GM18861 (cell line): ENCODE results near the gene PREB.

Experiments
- ATAC-seq: cut with Tn5 transposase; IDR thresholded peaks from one replicate; pipeline ENCODE4 v1.9.1; 2021; ENCODE audit not compliant: unreplicated experiment

Gene PREB

DNA sequence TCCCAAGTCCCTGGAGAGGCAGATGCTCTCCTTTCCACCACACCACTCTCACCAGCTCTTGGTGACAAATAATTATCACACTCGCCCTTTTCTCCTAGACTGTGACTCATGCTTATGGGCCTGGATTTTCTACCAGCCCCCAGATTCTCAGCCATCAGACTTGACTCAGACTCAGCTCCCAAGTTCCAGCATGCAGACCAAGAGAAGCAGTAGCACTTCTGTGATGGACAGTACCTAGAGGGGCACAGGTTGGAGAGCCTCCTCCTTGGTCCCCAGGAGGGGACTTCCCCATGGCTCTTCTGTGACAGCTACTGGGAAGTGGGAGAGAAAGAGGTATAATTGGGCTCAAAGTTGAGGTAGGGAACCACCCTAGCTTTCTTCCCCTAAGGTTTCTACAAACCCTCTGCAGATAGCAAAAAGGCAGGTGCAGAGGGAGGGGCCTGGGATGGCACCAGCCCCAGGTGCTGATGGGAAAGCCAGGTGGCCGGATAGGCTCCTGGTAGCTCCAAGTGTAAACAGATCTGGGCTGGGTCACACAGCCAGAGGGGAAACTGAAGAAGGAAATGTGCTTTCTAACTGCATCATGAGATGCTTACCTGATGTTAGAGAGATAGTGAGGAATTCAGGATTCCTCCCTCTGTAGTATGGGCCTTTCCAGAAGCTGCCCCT is 18.5 kb upstream of the PREB start:
- no peak for ATAC-seq

DNA sequence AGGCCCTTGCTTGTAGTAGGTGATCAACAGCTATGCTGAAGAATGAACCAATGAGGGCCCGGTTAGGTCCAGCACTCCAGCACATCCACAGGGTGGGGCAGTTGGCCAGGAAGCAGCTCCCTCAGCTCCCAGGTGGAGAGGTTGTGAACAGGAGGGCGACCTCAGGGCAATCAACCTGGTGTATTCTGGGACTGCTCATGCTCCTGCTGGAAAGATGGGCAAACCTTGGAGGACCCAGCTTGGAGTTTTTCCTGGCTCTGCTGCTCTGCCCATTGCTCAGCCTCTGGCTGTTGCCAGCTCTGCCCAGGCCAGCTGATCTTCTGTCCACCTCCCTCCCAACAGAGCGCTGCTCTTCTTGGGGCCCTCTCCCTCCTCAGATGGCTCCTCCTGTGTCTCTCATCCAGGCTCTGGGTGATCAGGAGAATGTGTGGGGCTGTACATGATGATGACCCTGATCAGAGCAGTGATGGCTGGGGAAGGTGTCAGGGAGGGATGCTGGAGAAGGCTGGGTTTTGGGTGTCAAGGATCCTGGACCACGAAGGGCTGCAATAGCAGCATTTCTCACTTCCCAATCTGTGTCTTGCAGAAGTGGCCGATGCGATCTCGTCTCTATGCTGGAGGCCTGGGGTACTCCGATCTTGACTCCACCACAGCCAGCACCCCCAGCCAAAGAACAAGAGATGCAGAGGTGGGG is 17.8 kb upstream of the PREB start:
- no peak for ATAC-seq

DNA sequence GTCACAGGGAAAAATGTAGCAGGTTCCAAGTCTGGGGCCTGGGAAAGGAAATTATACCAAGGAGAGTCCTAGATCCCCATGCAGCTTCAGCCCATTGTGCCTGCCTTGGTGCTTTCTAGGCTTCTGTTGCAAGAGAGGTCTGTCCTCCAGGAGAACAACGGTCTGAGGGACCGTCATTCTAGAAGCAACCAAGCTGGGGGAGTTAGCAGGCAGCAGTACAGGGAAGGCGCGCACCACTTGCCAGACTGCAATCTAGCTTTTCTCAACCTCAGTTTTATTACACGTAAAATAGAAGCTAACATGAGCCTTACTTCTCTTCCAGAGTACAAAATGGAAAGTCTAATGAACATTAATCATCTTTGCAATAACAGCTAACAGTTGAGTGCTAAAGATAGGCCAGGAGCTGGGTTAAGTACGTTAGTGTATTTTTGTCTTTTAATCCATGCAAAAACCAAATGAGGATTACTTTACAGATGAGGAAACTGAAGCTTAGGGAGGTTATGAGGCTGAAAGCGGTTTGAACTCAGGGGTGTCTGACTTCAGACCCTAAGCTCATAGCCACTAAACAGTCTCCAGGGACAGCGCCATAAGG is 16.3 kb upstream of the PREB start:
- no peak for ATAC-seq

DNA sequence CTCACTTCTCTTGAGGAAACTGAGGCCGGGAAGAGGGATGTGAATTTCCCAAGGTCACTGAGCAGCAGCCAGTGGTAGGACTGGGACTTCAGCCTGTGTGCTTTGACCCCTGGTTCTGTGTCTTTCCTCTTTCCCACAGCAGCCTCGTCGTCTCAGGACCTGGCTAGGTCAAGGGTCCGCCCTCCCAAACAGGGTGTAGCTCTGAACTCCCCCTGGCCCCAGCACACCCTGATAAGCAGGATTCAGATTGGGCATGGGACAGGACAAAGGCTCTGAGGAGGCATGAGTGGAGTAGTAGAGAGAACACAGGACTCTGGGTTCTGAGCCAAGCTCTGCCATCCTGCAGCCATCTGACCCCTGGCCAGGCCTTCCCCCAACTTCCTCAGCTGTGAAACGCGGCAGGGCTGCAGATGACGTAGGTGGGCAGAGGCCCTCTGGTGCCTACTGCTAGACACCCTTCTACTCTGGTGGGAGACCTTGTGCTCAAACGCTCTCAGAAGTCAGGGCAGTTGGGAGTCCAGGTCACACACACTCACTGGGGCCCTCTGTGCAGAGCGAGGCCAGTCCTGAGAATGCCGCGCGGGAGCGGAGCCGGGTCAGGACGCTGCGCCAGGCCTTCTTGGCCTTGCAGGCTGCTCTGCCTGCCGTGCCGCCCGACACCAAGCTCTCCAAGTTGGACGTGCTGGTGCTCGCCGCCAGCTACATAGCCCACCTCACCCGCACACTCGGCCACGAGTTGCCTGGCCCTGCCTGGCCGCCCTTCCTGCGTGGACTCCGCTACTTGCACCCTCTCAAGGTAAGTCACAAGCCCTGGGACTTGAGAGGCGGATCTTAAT is 15.4 kb upstream of the PREB start:
- ATAC-seq = no peak

DNA sequence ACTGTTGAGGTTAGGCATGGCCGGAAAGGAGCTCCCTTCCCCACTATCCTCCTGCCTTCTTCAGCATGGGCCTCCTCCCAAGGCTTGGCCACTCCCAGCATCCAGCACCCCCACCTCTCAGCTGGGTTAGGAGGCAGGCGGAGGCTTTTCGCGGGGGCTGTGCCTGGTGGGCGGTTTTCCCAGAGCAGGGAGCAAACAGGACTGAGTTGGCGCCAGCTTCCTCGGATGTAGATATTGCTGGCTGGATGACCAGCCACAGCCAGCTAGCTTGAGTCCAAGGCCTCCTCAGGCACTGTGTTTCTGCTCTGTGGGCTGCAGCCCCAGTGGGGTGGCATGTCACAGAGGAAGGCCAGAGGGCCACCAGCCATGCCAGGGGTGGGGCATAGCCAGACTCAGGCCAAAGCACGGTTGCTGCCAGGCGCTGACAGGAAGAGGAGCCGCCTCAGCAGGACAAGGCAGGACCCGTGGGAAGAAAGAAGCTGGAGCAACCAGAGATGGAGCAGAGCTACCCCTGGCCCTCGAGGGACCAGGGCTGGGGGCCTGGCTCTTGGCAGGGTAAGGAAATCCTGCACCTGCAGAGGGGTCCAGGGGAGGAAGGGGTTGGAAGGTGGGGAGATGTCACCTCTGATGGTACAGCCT is 14.5 kb upstream of the PREB start, which contains the start of gene TCF23:
Gene TCF23 (plus strand): TSS at position 204 of the 639 bp plus-strand sequence. CDS start 130 bp downstream, at position 334.
- no peak for ATAC-seq

DNA sequence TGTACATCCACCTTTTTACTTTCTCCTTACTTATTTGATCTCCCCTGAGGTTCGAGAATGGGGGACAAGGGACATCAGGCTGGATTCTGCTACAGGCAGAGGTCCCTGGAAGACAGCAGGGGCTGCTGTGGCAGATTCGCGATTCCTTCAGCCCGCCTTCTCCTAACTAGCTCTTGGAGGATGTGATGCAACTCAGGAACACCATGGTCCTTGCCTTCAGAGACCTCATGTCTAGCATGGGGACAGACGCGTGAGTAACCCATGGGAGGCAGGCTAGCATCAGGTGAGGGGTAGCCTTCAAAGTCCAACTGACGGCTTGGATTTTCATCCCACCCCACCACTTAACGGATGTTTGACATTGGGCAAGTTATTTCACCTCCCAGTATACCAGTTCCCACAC is 13.5 kb upstream of the PREB start:
- ATAC-seq = no peak

DNA sequence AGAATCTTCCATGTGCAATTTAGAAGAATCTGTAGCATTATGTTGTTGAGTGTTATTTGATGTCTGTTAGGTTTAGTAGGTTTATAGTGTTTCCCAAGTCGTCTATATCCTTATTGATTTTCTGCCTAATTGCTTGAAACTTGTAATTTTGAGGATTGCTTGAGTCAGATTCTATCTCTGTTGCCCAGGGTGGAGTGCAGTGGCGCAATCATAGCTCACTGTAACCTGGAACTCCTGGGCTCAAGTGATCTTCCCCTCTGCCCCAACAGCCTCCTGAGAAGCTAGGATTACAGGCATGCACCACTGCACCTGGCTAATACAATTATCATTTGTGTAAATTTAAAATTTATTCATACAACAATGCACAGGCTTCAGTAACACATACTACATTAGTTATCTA is 11.2 kb upstream of the PREB start:
- no peak for ATAC-seq

DNA sequence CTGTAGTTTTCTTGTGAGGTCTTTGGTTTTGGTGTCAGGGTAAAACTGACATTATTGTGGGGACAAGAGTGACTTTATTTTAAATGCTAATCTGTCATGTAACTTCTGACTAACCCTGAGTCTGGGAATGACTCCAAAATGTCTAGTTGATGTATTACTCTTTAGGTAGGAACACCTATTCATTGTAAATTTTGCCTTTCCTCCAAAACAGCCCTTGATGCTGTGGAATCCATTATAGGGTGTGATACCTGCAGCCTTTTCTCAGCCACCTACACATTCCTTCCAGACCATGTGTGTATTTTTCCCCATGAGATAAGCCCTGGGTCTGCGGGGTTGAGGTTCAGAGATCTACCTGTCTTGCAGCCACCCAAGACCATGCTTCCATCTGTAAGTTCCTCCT is 8.8 kb upstream of the PREB start:
- no peak for ATAC-seq

DNA sequence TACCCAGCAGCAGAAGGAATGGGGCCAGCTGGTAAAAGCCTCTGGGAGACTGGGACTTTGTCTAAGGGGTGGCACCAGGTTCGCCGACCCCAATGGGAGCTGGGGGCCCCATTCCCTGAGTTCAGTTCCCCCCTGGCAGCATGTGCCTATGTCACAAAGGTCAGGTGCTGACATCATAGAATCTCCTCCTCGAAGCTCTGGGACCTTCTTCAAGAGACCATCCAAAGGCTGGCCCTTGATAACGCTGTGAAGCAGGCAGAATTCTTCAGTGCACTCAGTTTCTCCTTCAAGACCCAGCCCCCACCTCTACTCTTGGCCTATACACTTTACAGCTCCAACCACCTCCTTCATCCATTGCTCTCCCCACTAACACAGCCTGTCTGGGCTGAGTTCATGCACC is 4.9 kb upstream of the PREB start, which contains the start of gene PRR30:
Gene PRR30 (minus strand): TSS at position 101 of the 400 bp plus-strand sequence. CDS start 1,081 bp downstream, outside the sequence.
- ATAC-seq = no peak

DNA sequence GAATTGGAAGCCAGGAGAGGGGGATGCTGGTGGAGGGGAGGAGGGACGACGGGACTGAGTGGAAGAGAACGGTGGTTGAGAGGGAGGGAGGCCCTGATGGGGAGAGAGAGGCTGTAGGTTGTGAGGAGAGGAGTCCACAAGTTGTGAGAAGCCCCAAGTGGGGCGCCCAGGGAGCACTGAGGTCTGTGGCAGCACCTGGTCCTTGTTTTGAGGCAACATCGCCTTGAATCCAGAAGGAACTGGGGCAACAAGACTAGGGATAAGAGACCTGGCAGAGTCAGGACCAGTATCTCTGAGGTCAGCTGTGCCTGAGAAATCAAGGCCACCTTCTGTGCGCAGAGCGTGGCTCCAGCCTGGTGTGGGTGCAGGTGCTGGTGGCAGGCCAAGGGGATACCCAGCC is 3.7 kb upstream of the PREB start:
- no peak for ATAC-seq

DNA sequence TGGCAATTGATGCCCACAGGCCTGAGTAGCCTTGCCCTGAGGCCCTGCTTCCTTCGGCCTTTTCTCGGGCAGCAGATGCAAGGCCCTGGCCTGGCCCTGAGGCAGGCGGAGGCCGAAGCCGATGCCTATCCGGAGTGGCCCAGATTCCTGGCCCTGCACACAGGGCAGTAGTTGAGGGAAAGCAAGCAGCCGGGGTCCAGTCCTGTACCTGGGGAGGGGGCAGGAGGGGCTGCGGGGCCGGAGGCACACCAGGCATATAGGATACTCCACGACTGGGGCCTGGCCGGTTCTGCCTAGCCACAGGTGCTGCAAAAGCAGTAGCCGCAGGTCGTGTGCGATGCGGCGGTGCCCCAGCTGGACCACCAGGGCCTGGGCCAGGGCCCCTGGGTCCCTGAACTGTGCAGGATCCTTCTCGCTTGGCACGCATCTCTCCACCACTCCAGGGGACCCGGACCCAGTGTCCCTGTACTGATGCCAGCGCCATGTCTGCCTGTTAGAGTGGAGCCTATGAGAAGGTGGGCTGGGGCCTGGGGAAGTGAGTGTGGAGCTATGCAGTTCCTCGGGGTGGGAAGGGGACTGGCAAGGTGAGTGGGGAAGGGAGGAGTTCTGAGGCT is 3.0 kb upstream of the PREB start:
- no peak for ATAC-seq

DNA sequence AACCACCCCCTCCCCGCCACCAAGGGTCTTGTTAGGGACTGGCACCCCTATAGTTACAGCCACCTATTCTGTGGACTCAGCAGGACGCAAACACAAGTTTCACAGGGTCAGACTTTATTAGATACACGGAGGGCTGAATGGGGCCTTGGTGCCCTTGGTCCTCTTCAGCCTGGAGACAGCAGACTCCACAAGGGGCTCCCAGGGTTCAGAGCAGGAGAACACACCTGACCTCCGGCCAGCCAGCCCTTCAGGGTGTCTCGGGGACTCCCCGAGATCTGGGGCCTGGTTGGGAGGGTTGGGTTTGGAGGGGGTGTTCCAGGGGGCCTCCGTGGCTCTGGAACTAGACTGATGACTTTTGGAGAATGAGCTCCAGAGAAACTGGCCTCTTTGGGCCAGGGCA is 2.3 kb upstream of the PREB start:
- no peak for ATAC-seq

DNA sequence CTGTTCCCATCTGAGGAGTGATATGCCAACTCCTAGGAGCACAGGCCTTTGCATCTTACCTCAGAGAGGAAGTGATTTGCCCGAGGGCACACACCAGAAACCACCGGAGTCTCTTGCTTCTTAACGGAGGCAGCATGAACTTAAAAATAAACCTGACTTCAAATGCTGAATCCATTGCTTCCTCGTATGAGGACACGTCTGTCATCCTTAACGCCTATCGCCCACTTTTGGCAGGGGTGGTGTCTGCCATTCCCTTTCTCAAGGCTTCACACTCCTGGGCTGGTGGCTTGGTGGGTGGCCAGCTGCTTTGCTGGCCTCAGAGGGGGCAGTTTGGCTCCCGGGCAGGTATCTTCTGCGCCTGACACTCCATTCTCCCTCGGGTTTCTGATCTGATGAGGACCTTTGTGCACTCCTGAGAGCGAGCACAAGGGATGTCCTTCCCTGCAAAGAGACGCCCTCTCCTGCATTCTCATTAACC is 1.1 kb upstream of the PREB start:
- no peak for ATAC-seq

DNA sequence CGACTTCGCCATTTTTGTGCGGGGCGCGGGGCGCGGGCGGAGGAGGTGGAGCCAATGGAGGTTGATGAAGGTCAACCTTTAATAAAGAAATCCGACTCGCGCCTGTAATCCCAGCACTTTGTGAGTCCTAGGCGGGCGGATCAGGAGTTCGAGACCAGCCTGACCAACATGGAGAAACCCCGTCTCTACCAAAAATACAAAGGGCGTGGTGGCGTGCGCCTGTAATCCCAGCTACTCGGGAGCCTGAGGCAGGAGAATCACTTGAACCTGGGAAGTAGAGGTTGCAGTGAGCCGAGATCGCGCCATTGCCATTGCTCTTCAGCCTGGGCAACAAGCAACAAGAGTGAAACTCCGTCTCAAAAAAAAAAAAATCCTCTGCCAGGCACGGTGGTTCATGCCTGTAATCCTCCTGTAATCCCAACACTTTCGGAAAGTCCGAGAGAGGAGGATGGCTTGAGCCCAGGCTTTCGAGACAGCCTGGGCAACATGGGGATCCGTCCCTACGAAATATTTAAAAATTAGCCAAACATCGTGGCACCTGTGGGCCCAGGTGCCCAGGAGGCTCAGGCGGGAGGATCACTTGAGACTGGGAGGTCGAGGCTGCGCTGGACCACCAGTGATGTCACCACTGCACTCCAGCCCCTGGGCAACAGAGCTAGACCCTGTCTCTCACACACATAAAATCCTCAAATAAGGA is 493 bp upstream of the PREB start:
- ATAC-seq = no peak

DNA sequence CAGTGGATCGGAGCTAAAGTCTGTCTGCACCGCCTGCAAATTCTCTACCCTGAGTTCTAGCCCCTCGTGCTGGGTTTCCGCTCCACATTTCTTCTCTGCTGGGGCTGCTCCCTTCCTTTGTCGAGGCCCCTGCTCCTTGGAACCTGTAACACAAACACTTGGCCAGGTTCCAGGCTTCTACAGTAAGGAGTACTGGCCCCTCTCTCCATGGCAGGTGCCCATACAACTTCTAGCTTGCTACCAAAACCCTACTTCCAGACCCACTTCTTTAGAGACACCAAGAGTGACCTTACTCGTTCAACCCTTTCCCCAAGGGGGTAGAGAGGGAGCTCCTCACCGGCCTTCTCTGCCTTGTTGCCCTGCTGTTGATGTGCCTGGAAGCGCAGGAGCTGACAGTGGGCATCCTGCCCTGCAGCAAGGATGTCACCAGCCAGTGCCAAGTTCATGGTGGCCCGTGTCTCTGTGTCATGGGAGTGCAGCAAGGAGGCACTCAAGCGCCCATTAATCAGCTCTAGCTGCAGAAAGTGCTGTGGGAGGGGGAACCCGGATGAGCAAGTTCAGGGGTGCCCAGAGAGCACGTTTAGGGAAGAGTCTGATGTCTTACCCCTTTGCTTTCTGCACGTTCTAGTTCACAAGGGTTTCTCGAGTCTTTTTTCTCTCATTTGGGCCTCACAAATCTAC is 1.1 kb downstream of the PREB start:
- ATAC-seq = no peak

DNA sequence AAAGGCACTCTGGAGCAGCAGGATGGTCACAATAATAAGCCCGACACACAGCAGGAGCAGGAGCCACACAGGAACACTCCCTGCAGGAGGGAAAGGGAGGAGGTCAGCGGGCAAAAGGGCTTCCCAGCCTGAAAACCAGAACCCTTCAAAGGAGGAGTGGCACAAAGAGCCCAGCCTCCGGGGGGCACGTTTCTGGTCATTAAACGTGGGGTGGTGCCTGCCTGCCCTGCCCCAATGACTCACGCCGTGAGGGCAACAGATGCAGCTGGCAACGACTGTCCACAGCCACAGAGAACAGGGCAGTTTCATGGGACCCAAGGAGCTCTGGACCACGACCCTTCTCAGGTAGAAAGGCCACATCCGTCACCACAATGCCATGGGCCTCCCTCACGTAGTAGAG is 3.0 kb downstream of the PREB start:
- no peak for ATAC-seq

DNA sequence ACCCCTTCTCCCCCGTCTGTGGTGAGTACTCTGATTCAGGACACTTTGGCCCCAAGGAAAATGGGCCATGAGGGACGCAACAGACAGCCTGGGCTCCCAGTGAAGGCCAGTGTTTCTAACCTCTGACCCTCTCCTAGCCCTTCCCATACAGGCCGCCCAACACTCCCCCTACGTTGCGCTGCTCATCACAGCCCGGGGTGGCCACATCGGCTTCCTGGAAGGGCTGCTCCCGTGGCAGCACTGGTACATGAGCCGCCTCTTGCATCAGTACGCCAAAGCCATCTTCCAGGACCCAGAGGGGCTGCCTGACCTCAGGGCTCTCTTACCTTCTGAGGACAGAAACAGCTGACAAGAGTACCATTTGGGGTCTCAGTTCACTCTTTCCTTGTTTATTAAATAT is 4.0 kb downstream of the PREB start:
- ATAC-seq = no peak

DNA sequence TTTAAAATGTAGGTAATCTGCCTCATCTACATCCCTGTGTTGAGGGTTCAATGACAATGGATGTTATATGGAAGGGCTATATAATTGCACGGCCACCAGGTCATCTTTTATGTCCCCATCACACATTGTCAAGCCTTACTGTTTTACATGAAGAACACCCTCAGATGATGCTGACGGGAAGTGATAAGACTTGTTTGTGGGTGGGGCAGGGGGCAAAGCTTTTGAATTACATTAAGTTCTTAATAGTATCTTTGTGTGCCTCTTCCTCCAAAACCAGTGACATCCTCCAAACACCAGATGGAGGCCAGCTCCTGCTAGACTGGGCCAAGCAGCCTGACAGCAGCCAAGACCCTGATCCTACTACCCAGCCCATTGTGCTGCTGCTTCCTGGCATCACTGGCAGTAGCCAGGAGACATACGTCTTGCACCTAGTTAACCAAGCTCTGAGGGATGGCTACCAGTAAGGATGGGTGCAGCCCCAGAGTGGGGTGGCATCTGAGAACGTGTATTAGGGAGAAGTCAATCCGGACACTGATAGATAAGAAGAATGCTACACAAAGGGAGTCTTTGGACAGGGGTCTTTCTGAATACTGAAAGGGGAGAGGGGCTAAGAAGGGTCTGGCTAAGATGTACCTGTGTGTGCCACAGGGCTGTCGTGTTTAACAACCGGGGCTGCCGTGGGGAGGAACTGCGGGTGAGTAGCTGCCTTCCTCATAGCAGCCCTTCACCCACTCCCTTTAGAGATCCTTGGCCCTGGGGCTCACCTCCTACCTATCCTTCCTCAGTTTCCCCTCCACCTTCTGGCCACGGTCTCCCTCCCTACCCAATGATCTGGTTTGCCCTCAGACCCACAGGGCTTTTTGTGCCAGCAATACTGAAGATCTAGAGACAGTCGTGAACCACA is 5.5 kb downstream of the PREB start:
- ATAC-seq = no peak
